Astrocyte of the cerebellum (primary cell): ENCODE results near the gene NT5DC3.

Experiments used
- DNase-seq: peaks from one replicate; pipeline ENCODE4 v3.0.0-alpha.2; 2011; ENCODE audit warnings: low read depth
- H3K4me3 ChIP-seq: 2 replicates; pipeline ENCODE4 v1.5.1; 2011; ENCODE audit warnings: mild to moderate bottlenecking, low read depth, low read length, moderate library complexity
- CTCF ChIP-seq: IDR thresholded peaks from 2 replicates; pipeline ENCODE4 v1.5.1; 2012; ENCODE audit warnings: low read length, low read depth, moderate library complexity, mild to moderate bottlenecking; ENCODE audit errors: missing control alignments
- in situ Hi-C: cut with HindIII; loops from 2 replicates; pipeline ENCODE4 v1.10.0; 2017; ENCODE audit warnings: low sequenced_read_pairs

The NT5DC3 gene

GRCh38 chr12:103875666-103876065 is 34.6 kb upstream of the NT5DC3 start:
- TF ChIP-seq CTCF = no peak
- H3K4me3 ChIP-seq = no peak overlapping the region
- no peak for DNase-seq
- in situ Hi-C loops = no loop called here

- TF ChIP-seq CTCF = no peak
- in situ Hi-C loops = loop anchor here (5.0 to 25.0 kb wide), 2 partner anchors 91 to 306 kb away; no protein-coding TSS in a partner anchor
- no peak overlapping the region for H3K4me3 ChIP-seq
- DNase-seq = no peak
Measured at GRCh38 chr12:103868215-103868614, 27.2 kb upstream of the NT5DC3 start.

- no peak for DNase-seq
- in situ Hi-C loops = loop anchor here (5.0 to 25.0 kb wide), 2 partner anchors 88 to 303 kb away; no protein-coding TSS in a partner anchor
- TF ChIP-seq CTCF = no peak
- no peak overlapping the region for H3K4me3 ChIP-seq
Measured at GRCh38 chr12:103865151-103865730, 24.2 kb upstream of the NT5DC3 start.

- TF ChIP-seq CTCF = no peak
- H3K4me3 ChIP-seq = no peak overlapping the region
- in situ Hi-C loops = loop anchor here (5.0 to 25.0 kb wide), 2 partner anchors 87 to 302 kb away; no protein-coding TSS in a partner anchor
- DNase-seq = no peak
Measured at GRCh38 chr12:103864710-103865109, 23.7 kb upstream of the NT5DC3 start.

- DNase-seq = peak; percentile 86
- TF ChIP-seq CTCF = no peak
- H3K4me3 ChIP-seq = no peak overlapping the region
- in situ Hi-C loops = loop anchor here (25.0 kb wide), 1 partner anchor 297 kb away; no protein-coding TSS in a partner anchor
Measured at GRCh38 chr12:103858953-103859601, 18.0 kb upstream of the NT5DC3 start.

GRCh38 chr12:103858335-103858734 is 17.3 kb upstream of the NT5DC3 start:
- in situ Hi-C loops = loop anchor here (25.0 kb wide), 1 partner anchor 296 kb away; no protein-coding TSS in a partner anchor
- H3K4me3 ChIP-seq = no peak overlapping the region
- TF ChIP-seq CTCF = no peak
- no peak for DNase-seq
